HG03045 (cell line): Measurements from ENCODE around the gene S100PBP.
"Not testable (repeated sequence)": the region's sequence is repeated elsewhere in the genome, so short reads cannot be mapped to it uniquely, and the experiment has no call there.

ENCODE experiments used
- ATAC-seq: cut with Tn5 transposase; IDR thresholded peaks from one replicate; pipeline ENCODE4 v1.9.1; 2021; ENCODE audit warnings: mild to moderate bottlenecking, moderate library complexity; ENCODE audit not compliant: unreplicated experiment

Gene S100PBP

GRCh38 chr1:32784817-32785216 is 32.6 kb upstream of the S100PBP start:
- no peak for ATAC-seq

- ATAC-seq: no peak
Measured at GRCh38 chr1:32786856-32787255, 30.6 kb upstream of the S100PBP start.

- not testable (repeated sequence) for ATAC-seq
Measured at GRCh38 chr1:32789356-32789755, 28.1 kb upstream of the S100PBP start.

- ATAC-seq: no peak
Measured at GRCh38 chr1:32791881-32792280, 25.6 kb upstream of the S100PBP start.

- not testable (repeated sequence) for ATAC-seq
Measured at GRCh38 chr1:32795763-32796162, 21.7 kb upstream of the S100PBP start.

- ATAC-seq: no peak
Measured at GRCh38 chr1:32797456-32797855, 20.0 kb upstream of the S100PBP start.

- no peak for ATAC-seq
Measured at GRCh38 chr1:32798191-32798590, 19.3 kb upstream of the S100PBP start.

GRCh38 chr1:32798679-32799416 is 18.6 kb upstream of the S100PBP start:
- ATAC-seq: no peak

GRCh38 chr1:32801096-32801715 is 16.2 kb upstream of the S100PBP start:
- ATAC-seq: no peak

GRCh38 chr1:32804460-32804859 is 13.0 kb upstream of the S100PBP start:
- ATAC-seq: not testable (repeated sequence)

GRCh38 chr1:32806290-32806689 is 11.2 kb upstream of the S100PBP start:
- ATAC-seq: no peak

GRCh38 chr1:32806910-32807523 is 10.4 kb upstream of the S100PBP start:
- no peak for ATAC-seq

- no peak for ATAC-seq
Measured at GRCh38 chr1:32808580-32808979, 8.9 kb upstream of the S100PBP start.

GRCh38 chr1:32810358-32810757 is 7.1 kb upstream of the S100PBP start:
- ATAC-seq: no peak

- ATAC-seq: no peak
Measured at GRCh38 chr1:32811265-32811664, 6.2 kb upstream of the S100PBP start.

- ATAC-seq: no peak
Measured at GRCh38 chr1:32811917-32812316, 5.5 kb upstream of the S100PBP start.

GRCh38 chr1:32813941-32814739 is 3.3 kb upstream of the S100PBP start:
- ATAC-seq: no peak

- no peak for ATAC-seq
Measured at GRCh38 chr1:32816676-32817158, 736 bp upstream of the S100PBP start.

- ATAC-seq: peak; percentile 12
Measured at GRCh38 chr1:32817815-32818786, 648 bp downstream of the S100PBP start.
